GM18519 (cell line): ENCODE data around the gene RERG.

Experiments
- ATAC-seq: cut with Tn5 transposase; IDR thresholded peaks from one replicate; pipeline ENCODE4 v1.9.1; 2021; ENCODE audit warnings: mild to moderate bottlenecking, moderate library complexity; ENCODE audit not compliant: unreplicated experiment, low FRiP score

RERG gene

DNA sequence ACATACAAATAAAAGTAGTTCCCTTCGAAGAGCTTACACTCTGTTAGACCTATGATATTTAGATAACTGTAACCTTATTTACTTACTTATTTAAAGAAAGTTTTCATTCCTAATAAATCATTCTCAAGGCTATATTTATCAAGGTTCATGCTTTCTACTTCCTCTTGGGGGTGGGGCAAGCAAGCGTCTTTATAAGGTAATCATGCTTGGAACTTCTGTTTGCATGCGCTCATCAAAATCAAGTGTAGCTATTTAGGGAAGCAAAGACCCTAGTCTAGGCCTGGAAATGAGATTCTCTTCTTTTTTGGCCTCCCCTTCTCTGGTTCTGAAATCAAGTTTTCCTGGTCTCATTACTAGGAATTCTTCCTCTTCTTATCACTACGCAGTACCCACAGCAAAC lies 766 bp downstream of the RERG start:
- no peak for ATAC-seq

DNA sequence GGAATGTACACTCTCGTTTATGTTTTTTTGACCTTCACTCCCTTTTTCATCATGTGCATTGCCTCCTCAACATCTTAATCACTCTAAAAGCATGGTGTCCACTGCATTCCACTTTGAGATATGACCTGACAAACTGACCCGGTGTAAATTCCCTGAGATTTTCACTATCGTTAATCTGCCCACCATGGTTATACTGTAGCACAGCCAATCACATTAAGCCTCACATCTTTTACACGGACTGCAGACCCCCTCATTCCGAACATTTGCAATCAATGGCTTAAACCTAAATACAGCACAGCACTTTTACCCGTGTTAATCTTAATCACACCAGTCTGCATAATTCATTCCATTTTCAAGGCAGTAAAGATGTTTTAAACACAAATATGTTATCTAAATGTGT lies 2.4 kb downstream of the RERG start:
- no peak for ATAC-seq

GRCh38 chr12:15216036-15216889 lies 5.0 kb downstream of the RERG start:
- no peak for ATAC-seq

- no peak for ATAC-seq
Observed at GRCh38 chr12:15214851-15215601, 6.2 kb downstream of the RERG start.

DNA sequence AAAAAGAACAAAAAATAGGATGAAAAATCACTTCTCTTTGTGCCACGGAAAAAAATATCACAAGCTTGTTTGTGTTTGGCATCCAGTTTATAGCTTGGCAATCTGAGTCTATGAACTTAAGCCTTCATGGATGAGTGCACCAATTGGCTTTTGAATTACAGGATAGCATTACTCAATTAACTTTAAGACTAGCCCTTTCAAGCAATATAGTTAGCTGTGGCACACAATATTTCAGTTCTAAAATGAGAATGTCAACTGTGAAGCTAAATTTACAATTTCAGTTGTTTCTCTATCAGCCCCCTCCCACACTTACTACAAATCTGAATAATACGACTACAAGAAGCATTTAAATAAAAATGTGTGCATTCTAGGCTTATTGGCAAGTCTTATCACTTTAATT lies 8.3 kb downstream of the RERG start:
- no peak for ATAC-seq

GRCh38 chr12:15209782-15210181 lies 11.4 kb downstream of the RERG start:
- ATAC-seq = no peak

GRCh38 chr12:15208871-15209656 lies 12.2 kb downstream of the RERG start:
- ATAC-seq = no peak

DNA sequence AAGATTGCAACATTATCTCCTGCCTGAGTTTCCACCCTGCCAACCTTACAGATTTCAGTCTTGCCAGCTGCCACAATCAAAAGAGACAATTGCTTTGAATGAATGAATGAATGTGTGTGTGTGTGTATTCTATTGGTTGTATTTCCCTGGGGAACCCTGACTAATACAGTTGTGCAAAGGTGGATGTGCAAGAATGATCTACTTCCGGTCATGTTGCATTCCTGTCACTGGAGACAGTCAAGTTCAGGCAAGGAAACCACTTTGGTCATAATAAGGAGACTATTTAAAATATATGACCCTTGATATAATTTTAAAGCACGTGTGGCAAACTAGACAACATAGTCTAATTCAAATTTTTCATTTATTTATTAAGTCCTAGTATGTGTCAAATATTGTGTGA lies 13.1 kb downstream of the RERG start:
- ATAC-seq = no peak

GRCh38 chr12:15206831-15207389 lies 14.3 kb downstream of the RERG start:
- ATAC-seq = no peak

GRCh38 chr12:15206338-15206737 lies 14.9 kb downstream of the RERG start:
- ATAC-seq = no peak

- no peak for ATAC-seq
Observed at GRCh38 chr12:15205341-15206010, 15.7 kb downstream of the RERG start.

- no peak for ATAC-seq
Observed at GRCh38 chr12:15201456-15201855, 19.8 kb downstream of the RERG start.

DNA sequence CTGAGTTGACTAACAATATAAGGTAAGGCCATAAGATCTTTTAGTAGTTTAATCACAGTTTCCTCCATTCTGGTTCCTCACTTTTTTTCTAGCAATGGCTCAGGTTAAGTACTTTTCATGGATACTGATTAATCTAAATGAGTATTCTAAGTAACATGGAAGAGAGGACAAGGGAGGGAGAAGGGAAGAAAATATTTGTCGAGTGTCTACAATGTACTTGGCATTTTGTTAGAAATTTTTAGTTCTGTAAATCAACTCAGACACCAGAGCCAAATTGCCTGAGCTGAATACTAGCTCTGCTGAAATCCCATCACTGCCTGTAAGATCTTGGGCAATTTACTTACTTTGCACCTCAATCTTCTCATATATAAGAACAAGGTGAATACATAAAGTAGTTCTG lies 20.2 kb downstream of the RERG start:
- ATAC-seq = no peak

DNA sequence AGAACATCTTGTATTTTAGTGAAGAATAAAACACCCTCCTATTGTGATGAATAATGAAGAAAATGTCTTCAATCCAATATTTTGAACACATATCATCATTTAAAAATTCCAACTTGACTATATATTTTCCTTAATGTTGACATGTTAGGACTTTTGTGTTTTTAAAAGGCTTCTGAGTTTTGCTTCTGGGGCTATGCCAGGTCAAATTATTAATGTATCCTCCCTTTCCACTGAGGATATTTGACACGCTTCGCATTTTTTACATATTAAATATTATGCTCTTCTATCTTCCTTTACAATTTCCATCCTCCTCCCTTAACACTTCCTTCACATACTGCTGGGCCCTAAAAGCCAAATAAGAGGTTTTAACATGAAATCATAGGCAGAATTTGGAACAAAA lies 20.6 kb downstream of the RERG start:
- no peak for ATAC-seq

DNA sequence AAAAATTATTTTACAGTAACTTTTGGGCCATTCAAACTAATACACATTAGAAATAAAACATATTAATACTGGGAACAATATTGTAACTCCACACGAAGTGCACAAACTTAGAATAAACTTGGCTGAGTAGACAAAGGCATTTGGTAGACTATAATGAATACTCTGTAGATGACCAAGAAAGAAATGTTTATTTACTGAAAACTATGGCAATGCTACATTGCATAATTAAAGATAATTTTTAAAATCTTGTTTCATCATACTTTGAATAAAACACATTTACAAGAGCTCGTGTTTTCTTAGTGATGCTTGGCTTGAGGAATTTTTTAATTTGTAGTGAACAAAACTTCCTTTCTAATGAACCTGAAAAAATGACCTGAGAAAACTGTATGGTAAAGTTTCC lies 21.3 kb downstream of the RERG start:
- ATAC-seq = no peak

DNA sequence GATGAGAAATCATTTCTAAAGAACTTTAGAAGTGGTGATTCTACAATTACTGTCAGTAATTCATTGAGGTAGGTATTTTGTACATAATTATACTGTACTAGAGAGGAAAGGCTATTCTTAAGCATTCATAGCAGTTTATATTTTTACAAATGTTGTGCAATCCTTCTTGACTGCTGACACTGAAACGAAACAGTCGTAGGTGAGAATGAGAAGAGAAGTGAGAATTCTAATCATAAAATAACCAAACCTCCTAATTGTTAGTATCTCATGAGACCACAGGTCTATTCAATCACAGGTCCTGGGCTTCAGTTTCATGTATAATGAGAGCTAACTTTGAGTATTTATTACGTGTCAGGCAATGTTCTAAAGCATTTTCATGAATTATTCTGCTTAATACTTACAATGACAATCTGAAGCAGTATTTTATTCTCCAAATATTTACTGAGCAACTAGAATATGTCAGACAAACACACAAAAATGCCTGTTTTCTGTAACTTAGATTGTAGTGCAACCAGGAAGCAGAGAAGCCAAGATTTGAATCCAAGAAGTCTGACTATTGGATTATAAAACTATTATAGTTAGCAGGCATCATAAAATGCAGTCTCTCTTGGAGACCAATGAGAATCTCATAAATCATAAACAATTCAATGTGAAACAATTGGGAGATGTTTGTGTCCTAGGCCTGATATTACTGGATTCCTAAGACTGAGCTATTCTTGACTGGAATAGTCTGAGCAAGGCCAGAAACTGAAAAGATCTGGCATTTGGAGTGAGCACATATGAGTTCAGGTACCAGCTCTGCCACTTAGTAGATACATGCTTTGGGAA lies 24.3 kb downstream of the RERG start:
- no peak for ATAC-seq

- no peak for ATAC-seq
Observed at GRCh38 chr12:15196221-15196620, 25.0 kb downstream of the RERG start.

- ATAC-seq = no peak
Observed at GRCh38 chr12:15194456-15195368, 26.5 kb downstream of the RERG start.
